Astrocyte (in vitro differentiated cells and primary cell): ENCODE results near the gene MYH10. TPM values are rescaled to one million over a fixed set of nuclear protein-coding genes. Genes with fewer than 3 reads are reported as not detected.

Experiments
- DNase-seq: peaks from one replicate; pipeline ENCODE4 v3.0.0-alpha.2; 2010; ENCODE audit warnings: low read depth
- FAIRE-seq: peaks from 2 replicates; lab custom pipeline; 2011; peaks lifted over from hg19 to GRCh38; lab: Jason Lieb, UNC
- H2AFZ ChIP-seq: 2 replicates; pipeline ENCODE4 v1.6.0; 2012; ENCODE audit warnings: low read depth, low read length, inconsistent platforms
- H3K27ac ChIP-seq: 2 replicates; pipeline ENCODE4 v1.5.1; 2011; ENCODE audit warnings: low read depth, low read length, inconsistent platforms
- H3K27me3 ChIP-seq: 2 replicates; pipeline ENCODE4 v1.6.0; 2011; ENCODE audit warnings: low read length, inconsistent platforms; ENCODE audit not compliant: insufficient read depth
- H3K36me3 ChIP-seq: 2 replicates; pipeline ENCODE4 v1.5.1; 2011; ENCODE audit warnings: low read length, inconsistent platforms; ENCODE audit not compliant: insufficient read depth
- H3K4me1 ChIP-seq: 2 replicates; pipeline ENCODE4 v1.5.1; 2011; ENCODE audit warnings: low read length, inconsistent platforms; ENCODE audit not compliant: insufficient read depth
- H3K4me2 ChIP-seq: 2 replicates; pipeline ENCODE4 v1.6.0; 2012; ENCODE audit warnings: low read length, inconsistent platforms
- H3K4me3 ChIP-seq: 2 replicates; pipeline ENCODE4 v1.5.1; 2011; ENCODE audit warnings: low read depth, mild to moderate bottlenecking, low read length, inconsistent platforms; ENCODE audit not compliant: insufficient read depth
- H3K79me2 ChIP-seq: 2 replicates; pipeline ENCODE4 v1.6.0; 2012; ENCODE audit warnings: mild to moderate bottlenecking, low read length, inconsistent platforms; ENCODE audit not compliant: insufficient read depth
- H3K9ac ChIP-seq: 2 replicates; pipeline ENCODE4 v1.6.0; 2012; ENCODE audit warnings: mild to moderate bottlenecking, low read length, inconsistent platforms
- H3K9me3 ChIP-seq: 2 replicates; pipeline ENCODE4 v1.5.1; 2012; ENCODE audit warnings: low read depth, mild to moderate bottlenecking, low read length, inconsistent platforms; ENCODE audit not compliant: insufficient read depth
- H4K20me1 ChIP-seq: 2 replicates; pipeline ENCODE4 v1.6.0; 2012; ENCODE audit warnings: low read length, inconsistent platforms; ENCODE audit not compliant: insufficient read depth
- H3K27ac Mint-ChIP-seq: one replicate; pipeline ENCODE4 v1.8.0; 2021; ENCODE audit warnings: mild to moderate bottlenecking, mixed read lengths; ENCODE audit not compliant: unreplicated experiment
- H3K27me3 Mint-ChIP-seq: one replicate; pipeline ENCODE4 v1.8.0; 2021; ENCODE audit warnings: low read depth, mixed read lengths; ENCODE audit not compliant: unreplicated experiment
- H3K36me3 Mint-ChIP-seq: one replicate; pipeline ENCODE4 v1.8.0; 2021; ENCODE audit warnings: low read depth, mixed read lengths; ENCODE audit not compliant: unreplicated experiment
- H3K4me1 Mint-ChIP-seq: one replicate; pipeline ENCODE4 v1.8.0; 2021; ENCODE audit warnings: low read depth, mixed read lengths; ENCODE audit not compliant: unreplicated experiment
- H3K4me3 Mint-ChIP-seq: one replicate; pipeline ENCODE4 v1.8.0; 2021; ENCODE audit warnings: mild to moderate bottlenecking, moderate library complexity, mixed read lengths; ENCODE audit not compliant: unreplicated experiment
- H3K9me3 Mint-ChIP-seq: one replicate; pipeline ENCODE4 v1.8.0; 2021; ENCODE audit warnings: mild to moderate bottlenecking, mixed read lengths; ENCODE audit not compliant: unreplicated experiment
- EZH2 ChIP-seq: IDR thresholded peaks from 2 replicates; pipeline ENCODE4 v1.6.1; 2012; ENCODE audit warnings: mild to moderate bottlenecking, low read length, inconsistent platforms; ENCODE audit not compliant: insufficient read depth
- total RNA-seq: library from RNA; stranded (reverse); gene quantifications from 2 replicates; pipeline ENCODE4 v1.2.1, GENCODE V29; 2021
- TF ChIP-seq, protein P1 (sequence below): IDR thresholded peaks from 2 replicates; pipeline ENCODE4 v1.5.1; 2011; ENCODE audit warnings: low read depth, mild to moderate bottlenecking, inconsistent platforms, low read length, moderate library complexity; ENCODE audit not compliant: insufficient read depth

MYH10 gene
- total RNA-seq, 1 donor from 2014 or later = 150 TPM

DNA sequence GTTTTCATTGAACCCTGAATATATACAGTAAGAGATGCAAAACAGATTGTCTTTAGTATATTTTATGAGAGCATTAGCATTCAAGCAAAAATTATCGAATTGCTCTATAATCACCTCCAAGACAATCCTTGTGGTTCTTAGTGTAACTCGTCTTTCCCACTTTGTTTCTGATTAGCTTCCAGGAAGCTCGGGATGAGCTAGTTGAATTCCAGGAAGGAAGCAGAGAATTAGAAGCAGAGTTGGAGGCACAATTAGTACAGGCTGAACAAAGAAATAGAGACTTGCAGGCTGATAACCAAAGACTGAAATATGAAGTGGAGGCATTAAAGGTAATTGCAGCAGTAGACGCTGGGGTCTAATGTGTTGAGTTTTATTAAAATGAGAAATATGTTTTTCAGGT, 185.0 kb downstream of the MYH10 start:
- FAIRE-seq (no peak), DNase-seq (no peak)
- no peaks in the 10 kb centered on the region for H3K4me1 ChIP-seq
- H3K9me3 ChIP-seq = no peaks in the 10 kb centered on the region
- Mint-ChIP-seq H3K27ac (no peak overlapping the region), H3K4me1 (peaks cover 23% of the 10 kb centered on the region), H3K27me3 (no peaks in the 10 kb centered on the region), H3K36me3 (peaks cover 13% of the 10 kb centered on the region), H3K4me3 (no peak overlapping the region), H3K9me3 (no peaks in the 10 kb centered on the region)
- H2AFZ ChIP-seq = no peak overlapping the region
- no peak for TF ChIP-seq EZH2
- TF ChIP-seq, protein P1, sequence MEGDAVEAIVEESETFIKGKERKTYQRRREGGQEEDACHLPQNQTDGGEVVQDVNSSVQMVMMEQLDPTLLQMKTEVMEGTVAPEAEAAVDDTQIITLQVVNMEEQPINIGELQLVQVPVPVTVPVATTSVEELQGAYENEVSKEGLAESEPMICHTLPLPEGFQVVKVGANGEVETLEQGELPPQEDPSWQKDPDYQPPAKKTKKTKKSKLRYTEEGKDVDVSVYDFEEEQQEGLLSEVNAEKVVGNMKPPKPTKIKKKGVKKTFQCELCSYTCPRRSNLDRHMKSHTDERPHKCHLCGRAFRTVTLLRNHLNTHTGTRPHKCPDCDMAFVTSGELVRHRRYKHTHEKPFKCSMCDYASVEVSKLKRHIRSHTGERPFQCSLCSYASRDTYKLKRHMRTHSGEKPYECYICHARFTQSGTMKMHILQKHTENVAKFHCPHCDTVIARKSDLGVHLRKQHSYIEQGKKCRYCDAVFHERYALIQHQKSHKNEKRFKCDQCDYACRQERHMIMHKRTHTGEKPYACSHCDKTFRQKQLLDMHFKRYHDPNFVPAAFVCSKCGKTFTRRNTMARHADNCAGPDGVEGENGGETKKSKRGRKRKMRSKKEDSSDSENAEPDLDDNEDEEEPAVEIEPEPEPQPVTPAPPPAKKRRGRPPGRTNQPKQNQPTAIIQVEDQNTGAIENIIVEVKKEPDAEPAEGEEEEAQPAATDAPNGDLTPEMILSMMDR = no peak
- peaks cover 86% of the 10 kb centered on the region for H4K20me1 ChIP-seq
- H3K36me3 ChIP-seq = peaks cover 44% of the 10 kb centered on the region
- H3K4me2 ChIP-seq = no peak overlapping the region
- H3K27me3 ChIP-seq = no peaks in the 10 kb centered on the region
- H3K27ac ChIP-seq = no peak overlapping the region
- peaks cover 68% of the 10 kb centered on the region for H3K79me2 ChIP-seq
- no peak overlapping the region for H3K9ac ChIP-seq
- no peak overlapping the region for H3K4me3 ChIP-seq

DNA sequence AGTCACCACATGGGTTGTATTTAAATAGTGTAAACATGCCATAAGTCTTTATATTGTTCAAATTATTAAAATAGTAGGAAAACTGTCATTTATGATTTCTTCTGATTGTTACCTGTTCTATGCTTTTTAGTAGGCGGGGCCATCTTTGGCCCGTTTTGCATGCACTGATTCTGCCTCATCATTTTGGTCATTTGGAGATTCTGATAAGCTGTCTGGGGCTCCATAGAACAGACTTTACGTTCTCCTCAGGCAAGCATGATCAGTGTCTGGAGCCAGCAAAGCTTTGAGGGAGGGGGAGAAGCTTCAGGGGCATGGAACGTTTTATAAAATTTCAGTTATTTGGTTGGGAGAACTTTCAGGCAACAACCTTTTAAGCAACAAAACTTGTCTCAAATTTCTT, 186.0 kb downstream of the MYH10 start:
- H3K4me1 Mint-ChIP-seq = peaks cover 23% of the 10 kb centered on the region

DNA sequence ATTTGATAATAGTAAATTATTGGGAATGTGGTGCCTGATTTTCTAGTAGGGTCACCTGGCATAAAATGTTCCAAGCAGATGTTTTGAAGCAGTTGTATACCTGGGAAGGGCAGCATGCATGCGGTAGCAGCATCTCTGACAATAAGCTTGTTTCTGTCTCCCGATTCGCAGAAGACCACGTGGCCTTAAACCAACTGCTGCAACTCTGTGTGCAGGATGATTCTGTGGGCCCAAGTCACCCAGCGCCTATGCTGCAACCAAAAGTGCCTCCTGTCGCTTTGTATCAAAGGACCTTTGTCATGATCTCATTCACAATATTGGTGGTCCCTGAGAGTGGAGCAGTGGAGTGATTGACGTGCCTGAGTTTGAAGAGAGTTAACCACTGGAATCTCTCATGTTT, 186.8 kb downstream of the MYH10 start:
- H2AFZ ChIP-seq = no peak overlapping the region
- H3K4me3 ChIP-seq = no peak overlapping the region
- Mint-ChIP-seq H3K27me3 (no peaks in the 10 kb centered on the region), H3K27ac (peak overlapping the region; percentile 15), H3K9me3 (no peaks in the 10 kb centered on the region), H3K36me3 (peaks cover 10% of the 10 kb centered on the region), H3K4me1 (peaks cover 23% of the 10 kb centered on the region), H3K4me3 (no peak overlapping the region)
- FAIRE-seq = no peak
- no peak overlapping the region for H3K4me2 ChIP-seq
- TF ChIP-seq EZH2 = no peak
- TF ChIP-seq, protein P1 = no peak
- H3K9me3 ChIP-seq = no peaks in the 10 kb centered on the region
- no peak overlapping the region for H3K27ac ChIP-seq
- H3K9ac ChIP-seq = no peak overlapping the region
- no peak for DNase-seq
- H4K20me1 ChIP-seq = peaks cover 94% of the 10 kb centered on the region
- H3K27me3 ChIP-seq = no peaks in the 10 kb centered on the region
- H3K4me1 ChIP-seq = no peaks in the 10 kb centered on the region
- H3K79me2 ChIP-seq = peaks cover 83% of the 10 kb centered on the region
- H3K36me3 ChIP-seq = peaks cover 40% of the 10 kb centered on the region

More for the DNA sequence above, 186.0 kb downstream of the MYH10 start:
- Histone ChIP-seq H4K20me1 (peaks cover 93% of the 10 kb centered on the region), H3K4me3 (no peak overlapping the region), H3K36me3 (peaks cover 44% of the 10 kb centered on the region), H3K4me1 (no peaks in the 10 kb centered on the region), H3K79me2 (peaks cover 79% of the 10 kb centered on the region), H3K27me3 (no peaks in the 10 kb centered on the region), H3K9ac (no peak overlapping the region), H2AFZ (no peak overlapping the region), H3K4me2 (no peak overlapping the region), H3K9me3 (no peaks in the 10 kb centered on the region), H3K27ac (no peak overlapping the region)
- TF ChIP-seq, protein P1 = no peak
- TF ChIP-seq EZH2 = no peak
- FAIRE-seq (no peak), DNase-seq (no peak)
- Mint-ChIP-seq H3K9me3 (no peaks in the 10 kb centered on the region), H3K27ac (no peak overlapping the region), H3K36me3 (peaks cover 12% of the 10 kb centered on the region), H3K4me3 (no peak overlapping the region), H3K27me3 (no peaks in the 10 kb centered on the region)
